RPMI7951 (cell line): Measurements from ENCODE around the gene CLDN7. TPM values are rescaled to one million over a fixed set of nuclear protein-coding genes. Genes with fewer than 3 reads are reported as not detected.
"Not testable (repeated sequence)": the region's sequence is repeated elsewhere in the genome, so short reads cannot be mapped to it uniquely, and the experiment has no call there.

ENCODE experiments used
- DNase-seq: peaks from one replicate; pipeline ENCODE4 v3.0.0-alpha.2; 2012; ENCODE audit warnings: low read depth
- total RNA-seq: library from RNA; depleted of rRNA; stranded (reverse); fragments of >200 nt; shearing (Covaris generic); gene quantifications from 2 replicates; pipeline ENCODE4 v1.2.3, GENCODE V29; 2014

CLDN7 gene
- total RNA-seq, 1 experiment from 2014 or later: 0.48 TPM

DNA sequence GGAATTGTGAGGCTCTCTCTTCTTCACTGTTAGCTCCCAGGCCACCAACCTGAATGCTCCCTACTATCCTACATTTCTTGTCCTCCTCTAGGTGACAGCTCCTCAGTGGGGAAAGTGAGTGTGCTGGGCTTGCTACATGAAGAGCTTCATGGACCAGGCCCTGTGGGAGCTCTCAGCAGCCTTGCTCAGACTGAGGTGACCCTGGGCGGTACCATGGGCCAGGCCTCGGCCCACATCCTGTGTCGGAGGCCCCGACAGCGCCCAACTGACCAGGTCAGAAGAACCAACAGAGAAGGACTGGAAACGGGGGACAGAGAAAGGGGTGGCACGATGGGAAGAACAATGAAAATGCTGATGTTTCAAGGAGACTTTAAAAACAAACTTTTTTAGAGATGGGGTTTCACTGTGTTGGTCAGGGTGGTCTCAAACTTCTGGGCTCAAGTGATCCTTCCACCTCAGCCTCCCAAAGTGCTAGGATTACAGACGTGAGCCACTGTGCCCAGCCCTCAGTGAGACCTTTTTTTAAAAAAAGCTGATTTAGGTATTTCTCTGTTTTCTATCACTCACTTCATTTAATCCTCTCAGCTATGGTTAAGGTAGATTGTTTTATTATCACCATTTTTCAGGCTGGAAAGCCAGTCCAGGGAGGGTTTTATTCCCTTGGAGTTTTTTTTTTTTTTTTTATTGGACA lies 5.4 kb downstream of the CLDN7 start:
- no peak for DNase-seq

DNA sequence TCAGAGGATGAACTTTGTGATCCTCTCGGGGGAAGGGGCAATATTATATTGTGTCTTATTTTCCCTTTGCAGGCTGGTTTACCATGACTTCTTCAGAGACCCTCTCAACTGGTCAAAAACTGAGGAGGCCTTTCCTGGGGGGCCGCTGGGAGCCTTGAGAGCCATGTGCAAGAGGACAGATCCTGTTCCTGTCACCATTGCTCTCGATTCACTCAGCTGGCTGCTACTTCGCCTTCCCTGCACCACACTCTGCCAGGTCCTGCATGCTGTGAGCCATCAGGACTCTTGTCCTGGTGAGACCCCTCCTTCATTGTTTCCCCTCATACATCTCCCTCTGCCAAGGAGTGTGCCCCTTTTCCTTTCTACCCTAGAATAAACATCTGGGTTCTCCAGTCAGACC lies 7.8 kb downstream of the CLDN7 start:
- no peak for DNase-seq

DNA sequence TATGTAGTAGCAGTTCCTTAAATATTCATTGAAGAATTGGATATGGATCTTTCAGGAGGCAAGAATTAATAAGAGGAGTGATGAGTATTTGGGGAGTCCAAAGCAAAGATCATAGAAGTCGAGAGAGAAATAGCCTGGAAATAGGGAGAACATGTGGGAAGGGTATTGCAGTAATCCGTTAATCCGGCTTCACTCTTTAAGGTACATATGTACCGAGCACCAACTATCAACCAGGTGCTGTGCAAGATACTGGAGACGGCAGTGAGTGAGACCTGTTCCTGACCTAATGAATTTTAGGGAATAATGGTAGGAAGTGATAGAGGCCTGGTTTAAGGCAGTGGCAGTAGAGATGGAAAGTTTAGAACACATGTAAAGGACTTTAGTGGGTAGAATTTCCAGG lies 9.2 kb downstream of the CLDN7 start:
- no peak for DNase-seq

DNA sequence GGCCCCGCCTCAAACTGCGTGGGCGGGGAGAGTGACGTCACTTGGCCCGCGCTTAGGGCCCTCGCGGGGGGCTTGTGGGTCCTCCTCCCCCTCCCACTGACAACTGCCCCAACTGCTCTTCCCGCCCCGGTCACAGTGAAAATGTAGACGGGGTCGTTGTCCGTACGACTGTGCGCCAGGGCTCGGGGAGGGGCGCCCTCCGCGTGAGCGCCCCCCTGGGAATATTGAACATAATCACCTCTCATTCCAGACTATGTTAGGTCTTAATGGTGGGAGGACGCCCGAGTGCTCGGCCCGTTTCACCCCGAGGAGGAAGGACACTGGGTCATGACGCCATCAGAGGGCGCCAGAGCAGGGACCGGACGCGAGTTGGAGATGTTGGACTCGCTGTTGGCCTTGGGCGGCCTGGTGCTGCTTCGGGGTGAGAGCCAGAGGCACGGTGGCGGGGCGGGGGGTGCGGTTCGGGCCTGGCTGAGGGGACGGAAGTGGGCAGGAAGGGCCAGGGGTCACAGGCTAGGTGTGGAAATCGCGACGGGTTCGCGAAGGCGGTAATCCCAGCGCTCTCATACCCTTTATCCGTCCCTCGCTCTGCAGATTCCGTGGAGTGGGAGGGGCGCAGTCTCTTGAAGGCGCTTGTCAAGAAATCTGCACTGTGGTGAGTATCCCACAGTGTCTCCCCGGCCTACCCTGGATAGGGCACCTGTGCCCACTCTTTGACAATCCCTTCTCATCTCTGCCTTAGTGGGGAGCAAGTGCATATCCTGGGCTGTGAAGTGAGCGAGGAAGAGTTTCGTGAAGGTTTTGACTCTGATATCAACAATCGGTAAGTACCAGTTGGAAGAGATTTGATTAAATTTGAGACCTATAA lies 9.9 kb downstream of the CLDN7 start, which contains the start of gene ELP5:
TSS of gene ELP5 (plus strand) at position 40 of the 868 bp plus-strand sequence. CDS start at position 376, 336 bp downstream.
- DNase-seq: peak; percentile 89

DNA sequence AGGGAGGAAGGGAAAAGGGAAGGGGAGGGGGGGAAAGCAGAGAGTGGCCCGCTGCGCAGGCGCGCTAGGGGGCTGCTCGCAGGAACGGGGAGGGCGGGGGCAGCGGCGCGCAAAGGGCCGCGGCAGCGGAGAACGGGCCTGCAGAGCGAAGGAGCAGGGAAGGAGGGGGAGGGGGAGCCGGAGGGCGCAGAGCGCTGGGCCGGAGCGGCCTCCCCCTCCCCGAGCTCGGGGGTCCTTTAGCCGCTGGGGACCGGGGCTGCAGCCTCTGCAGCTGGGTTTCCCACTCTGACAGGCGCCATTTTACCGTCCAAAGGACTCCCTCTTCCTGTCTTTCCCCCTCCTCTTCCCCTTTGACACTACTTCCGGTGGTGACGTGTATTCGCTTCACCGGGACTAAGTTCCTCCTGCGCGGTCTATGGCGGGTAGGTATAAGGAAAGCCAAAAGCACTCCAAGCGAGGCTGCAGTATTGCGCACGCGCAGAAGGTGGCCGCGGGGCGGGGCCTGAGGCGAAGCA lies 10.6 kb downstream of the CLDN7 start, which contains the start of gene CTDNEP1:
TSS of gene CTDNEP1 (minus strand) at position 74 of the 515 bp plus-strand sequence. CDS start 438 bp downstream, outside the sequence.
- peak; percentile 98 for DNase-seq

DNA sequence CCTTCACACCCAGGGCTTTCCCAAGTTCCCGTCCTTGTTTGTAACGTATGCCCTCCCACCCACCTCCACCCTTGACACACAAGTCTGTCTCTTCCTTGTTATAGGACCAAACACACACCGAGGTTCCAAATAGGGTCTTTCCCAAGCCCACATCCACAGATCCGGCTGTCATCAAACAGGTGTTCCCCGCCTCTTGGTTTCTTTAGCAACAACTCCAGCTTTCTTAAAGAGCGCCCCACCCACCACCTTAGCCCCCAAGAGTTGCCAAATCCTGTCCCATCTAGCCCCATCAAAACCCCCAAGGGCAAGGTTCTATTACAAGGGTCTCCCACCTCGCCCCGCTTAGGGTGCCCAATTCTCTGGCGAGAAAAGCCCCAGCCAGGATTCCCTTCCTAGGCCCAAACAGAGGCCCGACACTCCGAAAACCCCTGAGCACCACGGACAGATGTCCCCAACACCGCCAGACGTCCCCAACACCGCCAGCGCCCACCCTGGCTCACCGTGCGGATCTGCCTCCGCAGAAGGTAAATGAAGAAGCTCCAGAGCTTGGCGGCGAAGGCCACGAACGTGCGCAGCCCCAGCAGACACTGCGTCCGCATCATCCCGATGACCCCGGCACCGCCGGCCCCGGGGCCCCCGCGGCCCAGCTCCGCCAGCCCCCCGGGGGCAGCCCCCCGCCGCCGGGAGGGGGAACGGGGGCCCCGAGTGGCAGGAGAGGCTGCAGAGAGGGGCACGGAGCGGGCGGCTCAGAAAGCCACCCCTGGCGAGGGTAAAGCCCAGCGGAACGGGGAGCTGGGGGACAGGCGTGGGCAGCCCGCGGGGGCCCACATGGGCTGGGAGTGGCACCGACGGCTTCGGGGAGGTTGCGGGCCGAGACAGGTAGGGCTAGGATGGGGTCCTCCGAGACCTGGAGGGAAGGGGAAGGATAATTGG lies 11.3 kb downstream of the CLDN7 start:
- no peak for DNase-seq

DNA sequence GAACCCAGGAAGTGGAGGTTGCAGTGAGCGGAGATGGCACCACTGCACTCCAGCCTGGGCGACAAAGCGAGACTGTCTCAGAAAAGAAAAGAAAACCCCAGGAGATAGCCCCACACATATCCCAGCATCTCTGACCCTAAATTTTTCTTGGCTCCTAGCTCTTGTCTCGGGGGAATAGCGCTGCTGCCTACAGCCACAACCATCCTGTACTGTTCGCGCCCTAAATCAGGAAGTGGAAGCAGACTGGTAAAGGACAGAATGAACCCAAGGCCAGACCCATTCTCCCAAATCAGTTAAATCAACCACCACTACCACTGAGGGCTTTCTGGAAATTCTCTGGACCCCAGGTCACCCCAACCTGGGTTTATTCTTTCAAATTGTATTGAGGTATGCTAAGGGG lies 12.4 kb downstream of the CLDN7 start:
- no peak for DNase-seq

DNA sequence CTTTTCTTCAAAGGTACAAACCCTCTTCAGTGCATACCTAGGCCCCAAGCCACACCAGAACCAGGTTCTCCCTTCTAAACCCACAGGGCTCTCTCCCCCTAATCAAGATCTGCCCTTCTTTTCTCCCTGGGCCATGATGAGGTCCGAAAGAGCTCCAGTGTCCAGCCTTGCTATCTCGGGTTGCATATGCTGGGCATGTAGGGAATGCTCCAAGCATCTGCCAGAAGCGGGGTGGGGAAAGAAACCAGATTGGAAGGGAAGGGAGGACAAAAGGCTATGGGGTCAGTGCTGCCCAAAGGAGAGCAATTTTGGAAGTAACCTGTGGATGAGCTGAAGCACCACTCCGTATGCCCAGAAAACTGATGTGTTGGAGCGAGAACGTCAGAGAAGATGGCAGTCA lies 13.1 kb downstream of the CLDN7 start:
- no peak for DNase-seq

DNA sequence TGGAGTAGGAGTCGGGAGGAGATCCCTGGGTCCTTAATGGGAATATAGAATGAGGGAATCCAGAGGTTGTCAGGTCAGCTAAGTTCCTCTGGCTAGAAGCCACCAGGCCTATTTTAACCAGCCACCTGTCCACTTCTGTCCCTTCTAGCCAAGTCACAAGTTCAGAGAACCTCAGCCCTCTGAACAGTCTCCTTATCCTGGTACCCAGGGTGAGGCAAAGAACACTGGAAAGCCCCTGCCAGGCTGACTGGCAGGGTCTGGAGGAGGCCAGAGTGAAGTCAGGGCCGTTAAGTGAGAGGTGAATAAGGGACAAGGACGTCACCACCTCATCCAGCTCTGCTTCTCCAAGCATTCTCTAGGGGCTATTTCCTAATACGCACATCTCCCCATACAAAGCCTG lies 13.5 kb downstream of the CLDN7 start:
- no peak for DNase-seq

DNA sequence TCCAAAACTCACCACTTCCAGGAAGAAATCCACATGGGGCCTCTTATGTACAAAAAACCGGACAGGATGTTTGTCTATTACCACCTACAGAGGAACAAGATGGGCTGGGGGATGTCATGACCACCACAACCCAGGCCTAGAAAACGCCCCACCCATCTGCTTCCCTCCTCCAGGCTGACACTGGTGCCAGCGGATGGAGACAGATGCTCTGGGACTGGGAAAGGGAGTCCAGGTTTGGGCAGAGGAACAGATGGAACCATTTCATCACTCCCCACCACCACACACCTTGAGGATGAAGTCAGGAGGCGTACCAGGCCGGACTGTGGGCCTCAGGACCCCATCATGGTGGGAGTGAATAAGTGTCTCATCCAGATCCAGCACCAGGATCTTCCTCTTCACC lies 15.5 kb downstream of the CLDN7 start:
- DNase-seq: no peak

DNA sequence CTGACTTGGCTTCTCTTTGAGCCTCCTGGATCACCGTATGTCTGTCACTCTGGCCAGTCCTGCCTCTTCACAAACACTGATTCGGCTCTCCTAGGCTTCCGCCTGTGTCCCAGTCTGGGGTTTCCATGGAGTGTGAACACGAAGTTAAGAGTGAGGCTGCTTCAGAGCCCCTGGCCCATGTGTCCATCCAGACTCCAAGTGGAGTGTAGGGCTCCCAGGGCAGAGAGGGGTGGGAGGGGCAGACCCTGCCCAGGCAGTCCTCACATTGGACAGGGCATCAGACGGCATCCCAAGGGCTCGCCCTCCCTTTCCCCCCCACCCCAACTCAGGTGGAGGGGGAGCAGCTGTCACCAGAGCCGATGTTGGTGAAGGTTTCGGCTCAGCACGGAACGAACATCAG lies 18.4 kb downstream of the CLDN7 start:
- DNase-seq: not testable (repeated sequence)

DNA sequence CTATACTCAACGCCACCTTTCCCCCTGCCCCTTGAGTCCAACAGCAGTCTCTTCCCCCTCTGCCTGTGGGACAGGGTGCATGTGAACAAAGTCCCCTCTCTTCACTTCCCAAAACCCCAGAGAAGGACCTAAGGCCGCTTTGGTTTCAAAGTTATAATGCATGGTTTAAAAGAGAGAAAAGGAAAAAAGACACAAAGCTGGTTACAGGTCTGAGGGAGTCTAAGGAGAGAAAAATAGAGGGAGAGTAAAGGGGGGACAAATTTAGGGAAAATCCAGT lies 18.9 kb downstream of the CLDN7 start:
- no peak for DNase-seq

DNA sequence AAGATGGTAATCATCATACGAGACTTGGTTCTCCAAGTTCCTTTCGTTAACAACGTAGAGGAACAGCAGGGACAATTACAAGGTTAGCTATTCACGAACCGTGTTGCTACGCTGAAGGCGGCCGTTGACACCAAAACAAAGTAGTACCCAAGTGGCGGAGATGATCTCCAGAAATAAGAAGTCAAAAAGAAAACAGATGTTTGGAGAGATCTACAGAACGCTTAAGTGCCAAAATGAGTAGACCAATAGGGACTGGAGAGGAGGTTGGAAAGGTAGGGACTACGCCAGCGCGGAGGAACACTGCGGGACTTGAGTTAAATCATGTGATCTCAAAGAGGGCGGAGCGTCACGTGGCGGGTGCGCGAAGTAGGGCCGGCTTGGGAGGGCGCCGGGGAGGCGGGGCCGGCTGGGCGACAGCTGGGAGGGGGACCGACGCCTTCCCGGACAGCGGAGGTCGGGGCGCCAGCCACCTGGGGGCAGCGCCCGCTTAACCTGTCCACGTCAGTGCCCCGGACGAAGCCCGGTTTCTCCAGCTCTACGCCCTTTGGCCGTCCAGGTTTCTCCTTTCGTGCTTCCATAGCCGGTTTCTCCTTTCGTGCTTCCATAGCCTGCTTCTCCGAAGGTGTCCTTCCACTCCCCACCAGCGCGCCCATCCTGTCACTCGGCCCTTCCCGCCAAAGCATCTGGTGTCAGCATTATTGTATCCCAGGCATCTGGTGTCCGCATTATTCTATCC lies 19.4 kb downstream of the CLDN7 start:
- DNase-seq: peak; percentile 92

DNA sequence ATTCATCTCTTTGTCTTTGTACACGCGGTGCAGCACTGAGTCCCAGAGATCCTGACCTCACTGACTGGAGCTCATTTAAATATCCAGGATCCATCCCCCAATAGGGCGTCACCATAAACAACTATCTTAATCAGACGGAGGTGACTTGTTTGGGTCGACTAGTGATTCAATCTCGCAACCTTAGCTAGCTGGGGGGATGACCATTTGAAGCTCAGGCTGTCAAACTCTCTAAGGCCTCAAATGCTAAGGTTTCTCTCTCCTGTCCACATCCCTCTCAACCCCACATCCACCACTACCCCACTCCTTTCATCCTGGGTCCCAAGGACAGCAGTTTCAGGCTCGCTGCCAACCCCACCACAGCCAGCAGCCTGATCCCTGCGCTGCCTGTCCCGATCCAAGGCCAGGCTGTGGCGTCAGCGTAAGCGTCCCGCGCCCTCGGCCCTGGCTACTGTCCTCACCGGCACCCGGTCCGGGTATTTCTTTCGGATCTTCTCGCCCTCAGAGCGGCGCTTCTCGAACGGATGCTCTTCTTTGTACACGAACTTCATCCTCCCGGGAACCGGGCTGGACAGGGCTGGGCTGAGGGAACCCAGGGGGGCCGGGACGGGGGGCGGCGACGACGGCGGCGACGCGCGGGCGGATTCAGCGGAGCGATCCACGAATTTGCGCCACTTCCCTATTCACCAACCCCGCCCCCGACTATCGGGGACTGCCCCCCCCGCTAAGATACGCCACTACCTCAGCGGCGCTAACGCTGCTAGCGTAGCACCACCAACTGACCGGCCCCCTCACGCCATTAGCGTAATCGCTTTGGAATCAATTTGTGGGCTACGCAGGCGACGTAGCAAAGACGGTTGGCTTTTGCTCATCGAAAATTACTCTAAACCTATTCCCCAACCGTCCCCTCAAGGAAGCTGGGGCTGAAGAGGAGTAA lies 20.2 kb downstream of the CLDN7 start, which contains the start of gene GABARAP:
TSS of gene GABARAP (minus strand) at position 667 of the 934 bp plus-strand sequence. CDS start at position 548, 119 bp downstream.
- DNase-seq: peak; percentile 87

DNA sequence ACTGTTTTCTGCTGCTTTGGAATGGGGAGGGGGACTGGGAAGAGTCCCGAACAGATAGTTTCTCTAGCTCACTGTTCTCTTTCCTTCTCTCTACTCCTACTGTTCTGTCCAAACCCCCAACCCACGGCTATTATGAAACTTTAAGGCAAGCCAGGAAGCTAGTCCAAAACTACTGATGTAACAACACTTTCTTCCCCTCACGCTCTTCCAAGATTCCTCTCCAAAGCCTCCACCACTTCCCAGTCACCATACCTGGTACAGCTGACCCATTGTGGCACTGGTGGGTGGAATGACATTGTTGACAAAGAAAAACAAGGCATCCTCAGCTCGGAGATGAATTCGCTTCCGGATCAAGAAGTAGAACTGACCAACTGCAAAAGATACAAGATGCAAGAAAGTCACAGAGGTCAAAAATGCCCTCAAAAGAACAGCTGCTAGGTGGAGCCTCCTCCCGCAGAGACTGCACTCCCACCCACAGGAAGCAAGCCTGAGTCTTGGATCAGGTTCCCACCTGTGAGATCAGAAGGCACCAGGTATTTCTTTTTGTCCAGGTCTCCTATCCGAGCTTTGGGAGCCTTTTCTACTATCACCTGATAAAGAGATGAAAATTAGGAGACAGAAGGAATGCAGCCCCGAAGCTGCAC lies 21.1 kb downstream of the CLDN7 start:
- DNase-seq: no peak

DNA sequence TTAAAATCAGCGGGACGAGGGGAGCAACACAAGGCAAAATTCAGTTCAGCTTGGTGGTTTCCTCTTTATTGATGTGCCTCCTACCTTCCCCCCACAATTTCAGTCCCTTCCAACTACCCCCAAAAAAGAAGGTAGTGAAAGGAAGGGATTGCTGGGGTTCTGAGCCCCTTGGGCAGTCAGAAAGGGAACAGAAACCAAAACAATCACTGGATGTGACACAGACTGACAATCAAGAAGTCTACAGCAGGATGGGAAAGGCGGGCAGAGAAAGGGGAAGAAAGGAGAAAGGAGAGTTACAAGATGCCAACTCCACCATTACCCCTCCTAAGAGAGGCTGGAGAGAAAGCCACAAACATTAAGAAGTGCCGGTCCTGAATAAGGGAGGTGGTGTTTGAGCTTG lies 21.9 kb downstream of the CLDN7 start:
- DNase-seq: no peak

DNA sequence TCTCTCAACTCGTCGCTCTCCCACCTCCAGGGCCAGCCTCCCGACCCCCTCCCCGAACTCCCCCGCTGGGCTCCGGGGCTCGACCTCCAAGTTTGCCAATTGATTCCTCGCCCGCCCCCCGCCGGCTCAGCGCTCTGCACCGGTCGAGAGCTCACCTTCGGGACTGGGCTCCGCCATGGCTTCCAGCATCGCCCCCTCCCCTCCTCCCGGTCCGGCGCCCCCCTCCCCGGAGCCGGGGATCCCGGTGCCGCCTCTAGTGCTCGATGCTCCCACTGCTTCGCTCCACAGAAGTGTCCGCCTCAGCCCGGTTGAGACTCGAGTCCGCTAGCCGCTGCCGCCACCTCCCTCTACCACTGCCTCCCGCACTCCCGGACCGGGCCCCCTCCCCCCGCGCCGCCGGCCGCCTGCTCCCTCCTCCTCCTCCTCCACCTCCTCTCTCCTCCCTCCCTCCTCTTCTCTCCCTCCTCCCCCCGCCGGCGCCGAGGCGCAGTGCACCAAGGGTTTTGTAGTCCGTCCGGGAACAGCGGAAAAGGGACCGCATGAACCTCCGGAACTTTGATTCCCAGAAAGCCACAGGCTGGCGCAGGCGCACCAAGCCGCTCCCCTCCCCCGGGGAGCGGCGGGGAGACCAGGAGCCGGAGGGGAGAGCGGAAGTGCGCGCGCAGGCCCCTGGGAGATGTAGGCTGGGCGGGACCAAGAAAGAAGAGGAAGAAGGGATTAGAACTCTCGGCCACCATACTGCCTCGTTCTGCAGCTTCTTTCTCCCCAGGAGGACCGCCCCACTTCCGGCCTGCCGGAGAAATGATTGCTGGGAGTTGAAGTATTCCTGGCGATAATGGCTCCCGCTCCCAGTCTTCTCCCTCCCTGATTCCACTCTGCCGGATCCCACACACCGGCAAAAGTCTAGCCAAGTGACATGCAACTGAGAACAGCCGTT lies 22.9 kb downstream of the CLDN7 start, which contains the start of gene PHF23:
TSS of gene PHF23 (minus strand) at position 367 of the 937 bp plus-strand sequence. CDS start at position 189, 178 bp downstream.
- peak; percentile 98 for DNase-seq
